GM12872 (cell line): ENCODE data around the gene CCDC196.

ENCODE experiments used
- CTCF ChIP-seq: IDR thresholded peaks from 3 replicates; pipeline ENCODE4 v1.5.1; 2011; ENCODE audit warnings: low read depth, mild to moderate bottlenecking, low read length, moderate library complexity; ENCODE audit not compliant: insufficient read depth

The CCDC196 gene

GRCh38 chr14:66485910-66486421 is at the start of gene CCDC196:
Gene CCDC196, plus strand, starts transcription at chr14:66486371. Its CDS starts 132 bp downstream, at chr14:66486503.
- TF ChIP-seq CTCF, result no peak

GRCh38 chr14:66440801-66441200 is 45.4 kb upstream of the CCDC196 start:
- TF ChIP-seq CTCF, result no peak

- no peak for TF ChIP-seq CTCF
Measured at GRCh38 chr14:66442953-66443571, 43.1 kb upstream of the CCDC196 start.

- TF ChIP-seq CTCF, result no peak
Measured at GRCh38 chr14:66443785-66444184, 42.4 kb upstream of the CCDC196 start.

GRCh38 chr14:66444271-66444927 is 41.8 kb upstream of the CCDC196 start:
- no peak for TF ChIP-seq CTCF

GRCh38 chr14:66445936-66446335 is 40.2 kb upstream of the CCDC196 start:
- TF ChIP-seq CTCF, result no peak

- TF ChIP-seq CTCF, result no peak
Measured at GRCh38 chr14:66453469-66453868, 32.7 kb upstream of the CCDC196 start.
